Fibroblast of mammary gland (primary cell): ENCODE results near the gene BCLAF1.

Experiments used
- DNase-seq: peaks from one replicate; pipeline ENCODE4 v3.0.0-alpha.2; 2010; ENCODE audit warnings: low read depth
- H3K4me3 ChIP-seq: 2 replicates; pipeline ENCODE4 v1.5.1; 2011; ENCODE audit warnings: low read depth, mild to moderate bottlenecking, low read length, moderate library complexity; ENCODE audit not compliant: control insufficient read depth
- CTCF ChIP-seq: conservative IDR thresholded peaks from 2 replicates; pipeline ENCODE4 v1.5.1; 2011; ENCODE audit warnings: low read depth, low read length, inconsistent platforms; ENCODE audit not compliant: control insufficient read depth, insufficient read depth

BCLAF1 gene

GRCh38 chr6:136252441-136252840 lies 37.2 kb downstream of the BCLAF1 start:
- no peak for DNase-seq
- no peak overlapping the region for H3K4me3 ChIP-seq
- no peak for TF ChIP-seq CTCF

GRCh38 chr6:136251394-136251793 lies 38.3 kb downstream of the BCLAF1 start:
- no peak for TF ChIP-seq CTCF
- no peak overlapping the region for H3K4me3 ChIP-seq
- no peak for DNase-seq

- peak overlapping the region; percentile 93 for H3K4me3 ChIP-seq
- DNase-seq = no peak
- no peak for TF ChIP-seq CTCF
These were observed 39.0 kb downstream of the BCLAF1 start for GRCh38 chr6:136250686-136251008.

GRCh38 chr6:136249811-136250685 lies 39.6 kb downstream of the BCLAF1 start, which contains the start of gene MTFR2:
TSS of gene MTFR2 (minus strand) at chr6:136250311. CDS start at chr6:136249099, 1,212 bp downstream.
- TF ChIP-seq CTCF = no peak
- H3K4me3 ChIP-seq = peak within 1 kb of the TSS; percentile 93
- peak; percentile 99 for DNase-seq

- TF ChIP-seq CTCF = no peak
- peak; percentile 27 for DNase-seq
- peak overlapping the region; percentile 93 for H3K4me3 ChIP-seq
These were observed 40.3 kb downstream of the BCLAF1 start for GRCh38 chr6:136249336-136249735.

GRCh38 chr6:136244061-136244616 lies 45.5 kb downstream of the BCLAF1 start:
- no peak for DNase-seq
- no peak for TF ChIP-seq CTCF
- no peak overlapping the region for H3K4me3 ChIP-seq
